ENCODE measurements around the gene SERTAD3.
A peak's percentile ranks its signal among the peaks of the same experiment; 100 is the strongest.

DNA sequence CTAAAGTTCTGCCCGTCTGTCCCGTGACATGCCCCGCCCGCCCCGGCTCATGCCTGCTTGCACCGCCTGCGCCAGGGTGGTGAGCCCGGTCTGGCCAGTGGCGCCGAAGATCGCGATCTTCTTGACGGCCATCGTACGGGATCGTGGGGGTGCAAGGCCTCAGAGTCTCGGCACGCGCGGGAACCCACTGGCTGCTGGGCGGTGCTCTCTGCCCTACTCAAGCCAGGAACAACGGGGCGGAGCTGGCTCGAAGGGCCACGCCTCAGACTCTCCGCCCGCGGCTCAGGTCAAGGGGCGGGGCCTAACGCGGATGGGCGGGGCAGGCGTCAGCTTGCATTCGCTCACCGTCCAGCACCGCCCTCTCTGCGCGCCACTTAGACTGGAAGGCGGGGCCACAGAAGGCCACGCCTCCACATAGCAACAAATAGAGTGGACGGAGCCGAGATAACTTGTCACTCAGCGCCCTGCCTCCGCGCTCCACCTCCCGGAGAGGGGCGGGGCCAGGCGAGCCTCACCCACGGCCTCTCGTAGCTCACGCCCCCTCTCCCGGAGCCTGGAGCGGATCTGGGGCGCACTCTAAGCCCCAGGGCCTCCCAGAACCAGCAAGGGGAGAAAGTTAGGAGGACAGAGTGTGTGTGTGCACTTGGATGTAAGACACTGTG, 21.6 kb upstream of the SERTAD3 start, which contains the start of gene BLVRB:
- TF ChIP-seq, protein P1, sequence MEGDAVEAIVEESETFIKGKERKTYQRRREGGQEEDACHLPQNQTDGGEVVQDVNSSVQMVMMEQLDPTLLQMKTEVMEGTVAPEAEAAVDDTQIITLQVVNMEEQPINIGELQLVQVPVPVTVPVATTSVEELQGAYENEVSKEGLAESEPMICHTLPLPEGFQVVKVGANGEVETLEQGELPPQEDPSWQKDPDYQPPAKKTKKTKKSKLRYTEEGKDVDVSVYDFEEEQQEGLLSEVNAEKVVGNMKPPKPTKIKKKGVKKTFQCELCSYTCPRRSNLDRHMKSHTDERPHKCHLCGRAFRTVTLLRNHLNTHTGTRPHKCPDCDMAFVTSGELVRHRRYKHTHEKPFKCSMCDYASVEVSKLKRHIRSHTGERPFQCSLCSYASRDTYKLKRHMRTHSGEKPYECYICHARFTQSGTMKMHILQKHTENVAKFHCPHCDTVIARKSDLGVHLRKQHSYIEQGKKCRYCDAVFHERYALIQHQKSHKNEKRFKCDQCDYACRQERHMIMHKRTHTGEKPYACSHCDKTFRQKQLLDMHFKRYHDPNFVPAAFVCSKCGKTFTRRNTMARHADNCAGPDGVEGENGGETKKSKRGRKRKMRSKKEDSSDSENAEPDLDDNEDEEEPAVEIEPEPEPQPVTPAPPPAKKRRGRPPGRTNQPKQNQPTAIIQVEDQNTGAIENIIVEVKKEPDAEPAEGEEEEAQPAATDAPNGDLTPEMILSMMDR (IDR thresholded peaks at IDR 0.05): no peak
- TF ChIP-seq POLR2A (IDR thresholded peaks at IDR 0.05): peak in 1 of 2 donors; percentile 65

Measured in lower leg skin (tissue), 3 donors.